Fibroblast of villous mesenchyme (primary cell): ENCODE data around the gene ACVR2B. TPM values are rescaled to one million over a fixed set of nuclear protein-coding genes. Genes with fewer than 3 reads are reported as not detected.

Experiments used
- DNase-seq: peaks from one replicate; pipeline ENCODE4 v3.0.0-alpha.2; 2010; ENCODE audit warnings: low read depth
- H3K4me3 ChIP-seq: 2 replicates; pipeline ENCODE4 v1.5.1; 2011; ENCODE audit warnings: low read depth, mild to moderate bottlenecking, low read length
- CTCF ChIP-seq: IDR thresholded peaks from 2 replicates; pipeline ENCODE4 v1.5.1; 2012; ENCODE audit warnings: low read depth, mild to moderate bottlenecking, low read length; ENCODE audit not compliant: insufficient read depth
- total RNA-seq: library from RNA; depleted of rRNA; stranded (reverse); fragments of >200 nt; gene quantifications from 2 replicates; pipeline ENCODE4 v1.2.3, GENCODE V29; 2012

Gene ACVR2B
- total RNA-seq, 1 donor, result 1.3 TPM

GRCh38 chr3:38455639-38456430, 2.1 kb downstream of the ACVR2B start:
- no peak for TF ChIP-seq CTCF
- peak overlapping the region; percentile 76 for H3K4me3 ChIP-seq
- DNase-seq, result peak; percentile 47

- TF ChIP-seq CTCF, result no peak
- no peak for DNase-seq
- H3K4me3 ChIP-seq, result no peak overlapping the region
Observed at GRCh38 chr3:38457111-38458003, 3.7 kb downstream of the ACVR2B start.

GRCh38 chr3:38458796-38459498, 5.3 kb downstream of the ACVR2B start:
- DNase-seq, result peak; percentile 38
- no peak for TF ChIP-seq CTCF
- no peak overlapping the region for H3K4me3 ChIP-seq

- no peak overlapping the region for H3K4me3 ChIP-seq
- TF ChIP-seq CTCF, result no peak
- no peak for DNase-seq
Observed at GRCh38 chr3:38459499-38460048, 5.9 kb downstream of the ACVR2B start.

GRCh38 chr3:38460377-38461270, 6.9 kb downstream of the ACVR2B start:
- DNase-seq, result no peak
- no peak for TF ChIP-seq CTCF

More at GRCh38 chr3:38460377-38461270, 6.9 kb downstream of the ACVR2B start:
- H3K4me3 ChIP-seq, result no peak overlapping the region
